Activated CD8-positive, alpha-beta memory T cell treated with anti-CD3 and anti-CD28 coated beads, Interleukin-2, amount 50 U/mL, for 48 hours (primary cell): Measurements from ENCODE around the gene ARHGEF2.

Source experiments
- DNase-seq: peaks from one replicate; pipeline ENCODE4 v3.0.0-alpha.2; 2020

Gene ARHGEF2

GRCh38 chr1:155904261-155904660 lies 74.1 kb downstream of the ARHGEF2 start:
- no peak for DNase-seq

- no peak for DNase-seq
These were observed 78.2 kb downstream of the ARHGEF2 start for GRCh38 chr1:155900161-155900560.

- DNase-seq: no peak
These were observed 78.7 kb downstream of the ARHGEF2 start for GRCh38 chr1:155899683-155900082.

DNA sequence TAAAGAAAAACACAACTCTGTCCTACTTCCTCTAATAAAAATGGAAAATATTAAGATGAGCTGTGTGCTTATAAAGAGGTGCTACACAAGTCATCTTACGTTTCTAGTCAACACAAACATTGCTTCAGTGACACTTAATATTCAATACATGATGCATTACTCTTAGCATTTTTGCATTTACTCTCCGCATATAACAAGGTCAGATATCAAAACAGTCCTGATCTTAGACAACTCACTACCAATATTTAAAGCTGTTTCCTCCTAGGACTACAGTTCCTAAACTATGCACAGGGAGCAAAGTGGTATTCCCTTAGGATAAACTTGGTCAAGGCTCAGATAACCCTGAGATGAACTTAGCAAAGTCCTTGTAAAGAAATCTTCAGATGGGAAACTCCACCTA lies 79.5 kb downstream of the ARHGEF2 start:
- DNase-seq: no peak

- no peak for DNase-seq
These were observed 80.6 kb downstream of the ARHGEF2 start for GRCh38 chr1:155897746-155898145.
